GM18870 (cell line): ENCODE results near the gene PRDM5.

Source experiments
- ATAC-seq: cut with Tn5 transposase; IDR thresholded peaks from one replicate; pipeline ENCODE4 v1.9.1; 2021; ENCODE audit warnings: moderate library complexity; ENCODE audit not compliant: unreplicated experiment

PRDM5 gene

DNA sequence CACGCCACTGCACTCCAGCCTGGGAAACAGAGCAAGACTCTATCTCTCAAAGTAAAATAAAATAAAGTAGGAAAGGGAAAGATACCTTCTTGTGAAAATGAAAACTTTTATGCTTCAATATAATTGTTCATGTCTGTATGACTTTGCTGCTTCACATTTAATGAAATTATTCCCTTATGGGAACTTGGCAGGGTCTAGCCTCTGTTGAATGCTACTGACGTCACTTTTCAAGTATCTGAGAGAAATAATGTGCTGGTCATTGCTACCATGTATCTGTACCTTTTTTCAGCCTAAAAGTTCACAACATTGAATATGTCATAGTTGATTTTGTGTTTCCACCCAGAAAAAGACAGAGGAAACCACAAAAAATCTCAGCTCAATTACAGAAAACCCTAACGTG lies 65.2 kb downstream of the PRDM5 start:
- no peak for ATAC-seq

DNA sequence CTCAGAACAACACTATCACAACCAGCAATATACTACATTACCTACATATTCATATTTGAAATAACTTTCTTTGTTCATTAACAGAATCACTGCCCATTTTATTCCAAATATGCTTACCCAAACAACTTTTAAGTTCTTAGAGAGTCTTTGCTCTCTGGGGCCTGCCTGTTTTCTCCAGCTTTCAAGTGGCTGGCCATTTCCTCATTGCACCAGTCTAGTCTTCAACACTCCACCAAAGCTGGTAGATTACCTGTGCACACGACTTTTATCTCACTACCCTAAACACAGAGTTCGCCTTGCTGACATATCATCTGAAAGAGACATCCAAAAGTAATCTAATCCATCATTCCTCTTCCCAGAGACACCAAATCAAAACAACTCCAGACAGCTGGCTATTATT lies 66.2 kb downstream of the PRDM5 start:
- ATAC-seq = no peak

DNA sequence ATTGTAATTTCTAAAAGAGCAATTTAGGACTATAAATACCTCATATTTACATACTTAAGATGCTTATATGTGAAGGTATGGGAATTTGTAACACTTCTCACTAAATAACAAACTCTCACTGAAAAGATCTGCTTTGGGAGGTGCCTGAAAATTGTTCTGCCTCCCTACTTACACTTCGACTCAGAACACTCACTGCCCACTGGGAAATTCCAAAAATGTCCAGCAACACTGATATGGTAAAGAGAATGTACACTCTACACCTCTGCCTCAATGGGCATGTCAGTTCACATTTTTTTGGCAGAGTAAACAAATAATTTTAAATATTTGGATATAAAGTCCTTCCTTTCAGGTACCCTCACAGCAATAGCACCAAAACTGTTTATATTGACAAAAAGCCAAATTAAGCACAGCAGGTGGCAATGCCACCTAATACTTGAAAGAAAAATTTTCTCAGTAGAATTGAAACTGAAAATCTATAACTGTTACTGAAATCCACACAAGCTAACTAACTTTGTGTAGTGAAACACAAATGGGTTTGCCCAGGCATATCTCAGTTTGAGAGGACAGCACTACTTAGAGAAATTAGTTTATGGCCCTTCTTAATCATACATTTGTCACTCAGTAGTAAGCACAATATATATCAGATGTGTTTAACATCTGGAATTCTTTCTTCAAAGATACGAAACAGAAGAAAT lies 67.1 kb downstream of the PRDM5 start:
- ATAC-seq = peak; percentile 99

DNA sequence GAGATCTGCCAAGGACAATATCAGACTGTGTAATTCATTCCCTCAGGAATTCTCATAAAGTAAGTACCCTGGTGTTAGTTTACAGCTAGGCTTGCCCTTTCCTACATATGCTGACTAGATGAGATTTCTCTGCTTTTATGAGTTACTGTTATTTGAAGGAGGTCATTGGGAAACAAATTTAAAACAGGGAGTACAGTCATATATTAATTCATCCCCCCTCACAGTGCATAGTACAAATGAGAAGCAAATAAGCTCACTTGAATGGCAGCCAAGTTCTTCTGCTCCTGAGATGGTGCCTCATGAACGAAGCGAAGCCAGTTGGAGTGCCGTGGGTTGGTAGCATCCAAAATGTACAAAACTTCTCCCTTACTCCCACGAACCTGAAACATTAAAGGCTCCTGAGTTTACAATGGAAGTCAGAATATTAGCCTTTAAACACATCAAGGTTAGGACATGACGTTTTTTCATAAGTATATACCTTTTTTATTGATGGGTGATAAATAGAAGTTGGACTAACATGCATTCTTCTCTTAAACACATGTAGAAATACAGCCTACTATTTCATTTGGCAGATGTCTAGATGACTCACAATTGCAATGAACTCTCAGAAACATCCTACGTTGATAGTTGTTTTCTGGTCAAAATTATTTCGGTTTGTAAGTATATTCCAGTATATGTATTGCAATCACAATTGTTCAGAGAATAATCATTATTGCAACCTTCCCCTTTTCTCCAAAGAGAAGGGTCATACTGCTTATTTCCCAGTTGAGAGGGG lies 69.2 kb downstream of the PRDM5 start:
- ATAC-seq = no peak

DNA sequence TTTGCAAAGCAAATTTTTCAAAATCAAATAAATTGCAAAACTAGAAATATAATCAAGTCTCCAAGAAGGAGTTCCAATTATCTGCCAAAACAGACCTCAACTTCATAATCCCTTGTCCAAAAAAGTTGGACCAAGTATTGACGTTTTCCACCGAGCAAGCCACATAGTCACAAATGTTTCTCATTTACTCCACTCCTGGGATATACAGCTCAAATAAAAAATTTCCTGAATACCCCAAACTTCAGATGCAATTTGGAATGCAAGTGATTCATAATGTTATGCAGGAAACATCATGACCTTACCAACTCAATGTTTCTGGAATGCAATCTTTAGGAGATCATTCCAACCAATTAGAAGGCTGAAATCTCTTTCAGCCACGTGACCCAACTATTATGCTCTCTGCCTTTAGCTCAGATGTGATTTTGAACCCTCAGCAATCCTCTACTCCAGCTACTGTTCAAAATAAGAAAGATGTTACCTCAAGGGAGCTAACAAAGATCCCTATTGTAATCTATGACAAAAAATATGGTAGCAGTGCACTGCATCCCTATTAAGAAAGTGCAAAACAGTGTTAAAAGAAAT lies 72.4 kb downstream of the PRDM5 start:
- ATAC-seq = no peak

DNA sequence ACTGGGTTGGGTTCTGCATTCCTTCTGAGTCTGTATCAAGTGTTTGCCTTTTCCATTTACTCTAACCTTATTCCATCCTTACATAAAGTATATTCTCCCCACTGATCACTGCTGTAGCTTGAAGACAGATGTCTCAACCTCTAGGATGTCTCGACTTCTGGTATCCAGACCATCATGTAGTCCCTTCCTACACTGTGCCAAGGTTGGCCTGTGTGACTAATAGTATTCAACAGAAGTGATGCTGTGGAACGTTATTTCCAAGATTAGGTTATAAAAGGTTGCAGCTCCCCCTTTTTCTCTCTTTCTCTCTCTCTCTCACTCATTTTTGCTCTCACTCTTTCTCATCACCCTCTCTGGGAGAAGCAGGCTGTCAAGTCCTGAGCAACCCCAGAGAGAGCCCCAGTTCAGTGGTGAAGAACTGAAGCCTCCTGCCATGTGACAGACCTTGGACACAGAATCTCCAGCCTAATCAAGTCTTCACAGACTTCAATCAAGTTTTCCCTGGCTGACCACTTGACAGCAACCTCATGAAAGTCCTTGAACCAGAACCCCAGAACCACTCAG lies 75.4 kb downstream of the PRDM5 start:
- no peak for ATAC-seq

DNA sequence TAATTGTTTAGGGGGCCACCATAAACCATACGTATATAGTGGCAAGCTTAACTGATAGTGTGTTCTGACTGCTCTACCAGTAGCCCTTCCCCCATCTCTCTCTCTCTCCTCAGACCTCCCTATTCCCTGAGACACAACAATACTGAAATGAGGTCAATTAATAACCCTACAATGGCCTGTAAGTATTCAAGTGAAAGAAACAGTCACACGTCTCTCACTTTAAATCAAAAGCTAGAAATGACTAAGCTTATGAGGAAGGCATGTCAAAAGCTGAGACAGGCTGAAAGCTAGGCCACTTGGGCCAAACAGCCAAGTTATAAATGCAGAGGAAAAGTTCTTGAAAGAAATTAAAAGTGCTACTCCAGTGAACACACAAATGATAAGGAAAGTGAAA lies 78.0 kb downstream of the PRDM5 start:
- peak; percentile 97 for ATAC-seq

DNA sequence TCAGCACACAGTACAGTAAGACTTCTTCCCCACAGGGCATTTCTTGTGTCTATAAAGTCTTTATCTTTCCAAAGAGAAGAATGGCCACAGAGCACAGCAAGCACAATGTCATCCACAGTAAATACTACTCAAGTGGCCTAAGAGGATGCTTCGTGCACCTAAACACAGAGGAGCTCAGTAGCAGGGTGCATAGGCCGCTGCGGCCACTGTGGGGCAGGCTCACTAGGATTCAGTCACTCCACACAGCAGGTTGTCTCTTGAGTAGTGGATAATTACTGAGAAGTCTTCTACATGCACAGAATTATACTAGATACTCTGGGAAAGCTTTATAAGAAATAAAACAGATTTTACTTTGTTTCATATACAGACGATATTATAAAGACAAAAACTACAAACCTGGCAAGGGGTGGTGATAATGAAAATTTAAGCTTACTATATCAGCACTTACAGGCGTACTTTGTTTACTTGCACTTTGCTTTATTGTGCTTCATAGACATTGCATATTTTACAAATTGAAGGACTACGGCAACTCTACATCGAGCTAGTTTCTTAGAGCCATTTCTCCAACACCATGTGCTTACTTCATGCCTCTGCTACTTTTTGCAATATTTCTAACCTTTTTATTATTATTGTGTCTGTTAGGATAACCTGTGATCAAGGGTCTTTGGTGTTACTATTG lies 78.5 kb downstream of the PRDM5 start:
- ATAC-seq = no peak

DNA sequence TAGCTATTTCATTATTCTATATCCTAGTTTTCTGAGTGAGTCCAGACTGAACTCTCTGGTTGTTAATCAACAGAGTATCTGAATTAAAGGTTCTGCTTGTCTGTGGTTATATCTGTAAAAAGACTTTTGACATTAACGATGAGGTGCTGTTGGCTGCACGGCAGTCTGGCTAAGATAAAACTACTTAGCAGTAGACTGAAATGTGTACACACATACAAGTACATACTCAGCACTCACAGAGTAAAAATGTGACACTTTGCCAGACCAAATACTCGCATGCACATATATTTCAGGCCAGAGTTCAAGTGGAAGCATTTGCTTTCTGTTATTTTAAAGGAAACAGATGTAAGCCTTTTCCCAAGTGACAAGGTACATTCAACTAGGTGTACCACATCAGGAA lies 80.5 kb downstream of the PRDM5 start:
- no peak for ATAC-seq

DNA sequence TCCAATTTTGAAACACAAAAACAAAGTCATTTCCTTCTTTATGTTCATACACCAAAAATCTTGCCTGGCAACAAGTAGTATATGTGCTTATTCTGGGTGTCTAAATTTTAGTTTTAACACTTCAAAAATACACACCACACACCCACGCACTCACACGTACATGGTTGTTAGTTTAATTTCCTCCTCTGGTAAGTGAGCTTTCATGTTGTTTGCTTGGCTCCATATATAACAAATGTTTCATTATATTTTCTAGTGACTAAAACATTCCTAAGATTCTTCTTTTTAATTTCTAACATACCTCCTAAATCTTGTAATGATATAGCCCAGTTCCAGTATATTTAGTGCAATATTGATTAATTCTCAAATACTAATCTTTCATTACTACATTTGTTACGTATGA lies 80.9 kb downstream of the PRDM5 start:
- no peak for ATAC-seq

DNA sequence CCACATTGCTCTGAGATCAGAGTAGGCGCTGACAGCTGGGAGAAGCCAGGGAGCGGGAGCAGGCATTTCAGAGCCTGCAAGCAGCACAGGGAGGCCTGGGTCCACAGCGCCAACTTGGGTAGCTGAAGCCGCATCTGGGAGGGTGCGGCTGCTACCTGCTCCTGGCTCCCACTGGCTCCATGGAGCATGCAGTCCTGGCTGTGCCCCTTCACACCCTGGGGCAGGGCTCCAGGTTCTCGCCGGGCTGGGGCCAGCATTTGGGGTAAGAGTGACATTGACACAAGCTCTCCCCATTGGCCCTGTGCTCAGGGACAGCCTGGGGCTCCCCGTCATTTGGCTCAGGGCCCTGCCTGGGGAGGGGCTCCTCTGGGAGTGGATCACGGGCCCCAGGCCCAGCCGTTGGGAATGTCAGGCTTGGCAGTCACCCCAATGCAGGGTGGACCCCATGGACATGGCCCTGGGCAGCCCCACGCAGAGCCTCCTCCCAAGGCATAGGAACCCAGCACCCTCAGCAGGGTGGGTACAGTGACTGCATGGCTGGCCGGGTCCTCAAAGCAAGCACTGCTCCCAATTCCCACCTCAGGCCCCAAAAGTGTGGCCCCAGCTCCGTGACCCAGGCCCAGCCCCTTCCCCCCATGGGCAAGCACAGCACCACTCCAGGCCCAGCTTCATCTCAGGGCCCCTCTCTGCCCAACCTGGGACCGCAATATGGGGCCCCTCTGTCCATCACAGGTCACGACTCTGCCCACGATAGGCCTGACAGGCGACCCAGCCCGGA lies 82.4 kb downstream of the PRDM5 start:
- ATAC-seq = no peak

DNA sequence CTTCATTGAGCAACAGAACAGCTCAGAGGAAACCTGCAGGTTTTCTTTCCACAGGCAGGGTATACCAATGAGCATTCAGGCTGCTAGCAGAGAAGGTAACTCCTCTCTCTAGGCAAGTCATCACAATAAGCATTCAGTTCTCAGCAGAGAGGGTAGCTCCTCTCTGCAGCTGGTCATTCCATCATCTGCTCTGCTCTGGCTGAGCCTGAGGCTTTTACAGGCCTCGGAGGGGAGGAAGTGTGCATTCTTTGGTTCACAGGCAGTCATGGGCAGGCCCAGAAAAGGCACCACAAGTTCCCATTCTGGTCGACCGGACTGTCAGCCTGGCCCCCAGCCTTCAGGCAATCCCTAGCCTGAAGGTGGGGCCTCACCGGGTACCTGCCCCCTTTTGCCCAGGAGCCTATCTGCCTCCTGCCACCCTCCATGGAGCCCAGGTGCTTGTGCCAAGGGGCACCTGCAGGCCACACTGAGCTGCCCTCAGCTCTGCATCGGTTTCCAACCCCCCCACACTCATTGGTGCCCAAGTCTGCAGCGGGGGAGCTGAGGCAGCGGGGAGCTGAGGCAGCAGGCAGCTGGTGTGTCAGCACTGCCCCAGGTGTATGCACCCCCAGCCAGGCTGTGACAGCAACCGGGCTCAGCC lies 83.1 kb downstream of the PRDM5 start:
- ATAC-seq = no peak

DNA sequence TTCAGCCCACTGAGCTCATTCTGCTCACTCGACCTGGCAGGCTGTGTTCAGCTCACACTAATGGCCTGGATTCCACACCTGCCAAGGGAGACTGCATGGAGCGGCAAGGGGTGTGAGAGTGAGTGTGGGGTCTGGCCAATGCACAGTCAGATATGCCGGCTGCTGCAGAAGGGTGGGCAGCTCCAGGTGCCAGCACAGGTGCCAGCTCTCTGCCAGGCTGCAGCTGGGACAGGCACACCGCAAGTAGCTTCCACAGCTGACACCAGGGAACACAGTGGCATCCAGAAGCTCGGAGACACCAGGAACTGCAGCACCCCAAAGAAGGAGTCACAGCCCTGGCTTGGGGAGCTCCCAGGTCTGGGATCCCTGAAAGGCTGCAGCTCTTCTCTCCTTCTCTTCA lies 83.7 kb downstream of the PRDM5 start:
- no peak for ATAC-seq

DNA sequence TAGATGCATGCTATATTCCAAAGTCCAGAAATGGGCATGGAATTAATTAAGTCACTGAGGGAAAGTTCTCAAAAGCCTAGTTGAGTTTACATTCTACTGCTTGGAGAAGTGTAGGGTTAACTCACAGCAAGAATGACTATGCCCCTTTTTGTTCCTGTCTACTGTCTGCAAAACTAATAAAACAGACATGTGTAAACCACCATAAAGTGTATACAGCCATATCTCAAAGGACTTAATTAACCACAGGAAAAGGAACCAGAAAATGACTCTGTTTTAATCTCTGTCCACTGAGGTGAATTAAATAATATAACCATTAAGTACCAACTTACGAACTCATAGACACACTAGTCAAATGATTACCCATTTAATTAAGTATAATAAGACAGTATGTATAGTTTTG lies 84.9 kb downstream of the PRDM5 start:
- ATAC-seq = no peak

DNA sequence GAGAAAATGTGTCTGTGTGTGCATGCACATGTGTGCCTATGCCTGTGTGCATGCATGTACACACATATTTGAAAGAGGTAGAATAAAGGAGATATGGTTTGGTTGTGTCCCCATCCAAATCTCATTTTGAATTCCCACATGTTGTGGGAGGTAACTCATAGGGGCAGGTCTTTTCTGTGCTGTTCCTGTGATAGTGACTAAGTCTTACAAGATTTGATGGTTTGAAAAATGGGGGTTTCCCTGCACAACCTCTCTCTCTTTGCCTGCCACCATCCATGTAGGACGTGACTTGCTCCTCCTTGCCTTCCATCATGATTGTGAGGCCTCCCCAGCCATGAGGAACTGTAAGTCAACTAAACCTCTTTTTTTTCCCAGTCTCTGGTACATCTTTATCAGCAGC lies 87.2 kb downstream of the PRDM5 start:
- ATAC-seq = no peak

DNA sequence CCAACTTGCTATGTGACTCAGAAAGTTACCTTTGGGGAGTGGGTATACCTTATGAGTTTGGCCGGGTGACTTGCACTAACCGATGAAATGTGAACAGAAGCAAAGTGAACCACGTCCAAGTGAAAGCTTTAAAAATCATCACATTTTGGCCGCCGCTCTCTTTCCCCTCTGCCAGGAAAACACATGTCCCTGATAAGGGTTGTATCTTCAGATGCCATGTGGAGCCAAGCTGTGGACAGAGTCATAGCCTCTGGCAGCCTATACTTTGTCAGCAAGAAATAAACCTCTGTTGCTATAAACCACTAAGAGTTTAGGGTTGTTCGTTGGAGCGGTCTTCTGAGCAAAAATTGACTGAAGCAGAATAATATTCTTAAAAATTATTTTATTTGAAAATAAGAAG lies 92.3 kb downstream of the PRDM5 start:
- ATAC-seq = no peak

DNA sequence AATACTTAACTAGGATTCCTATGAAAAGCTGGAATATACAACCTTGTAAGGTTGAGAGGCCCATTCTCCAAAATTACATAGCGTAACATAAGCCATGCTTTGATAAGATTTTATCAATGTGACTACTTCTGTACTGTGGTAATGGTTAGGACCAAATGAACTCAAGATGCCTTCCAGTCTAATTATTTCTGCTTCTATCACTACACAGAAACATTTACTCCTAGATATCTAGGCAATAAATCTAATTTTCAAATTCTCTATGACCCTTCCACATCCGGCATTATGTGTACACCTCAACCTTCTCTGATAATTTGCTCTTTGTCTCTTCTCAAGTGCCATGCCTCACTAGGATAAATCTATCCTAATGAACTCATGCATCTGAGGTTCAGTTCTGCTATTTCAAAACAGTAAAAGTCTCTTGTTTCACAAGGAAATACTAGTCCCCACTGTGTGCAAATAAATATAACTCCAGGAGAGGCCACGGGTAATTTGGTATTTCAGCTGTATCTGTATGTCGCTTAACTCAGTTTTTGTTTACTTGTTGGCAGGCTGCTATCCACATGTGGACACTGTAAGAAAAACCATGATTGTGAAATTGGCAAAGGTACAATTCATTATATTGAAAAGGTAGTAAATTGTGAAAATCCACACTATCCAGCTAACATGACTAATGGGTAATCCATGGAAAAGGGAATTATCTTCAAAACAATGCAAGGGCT lies 93.3 kb downstream of the PRDM5 start:
- no peak for ATAC-seq

DNA sequence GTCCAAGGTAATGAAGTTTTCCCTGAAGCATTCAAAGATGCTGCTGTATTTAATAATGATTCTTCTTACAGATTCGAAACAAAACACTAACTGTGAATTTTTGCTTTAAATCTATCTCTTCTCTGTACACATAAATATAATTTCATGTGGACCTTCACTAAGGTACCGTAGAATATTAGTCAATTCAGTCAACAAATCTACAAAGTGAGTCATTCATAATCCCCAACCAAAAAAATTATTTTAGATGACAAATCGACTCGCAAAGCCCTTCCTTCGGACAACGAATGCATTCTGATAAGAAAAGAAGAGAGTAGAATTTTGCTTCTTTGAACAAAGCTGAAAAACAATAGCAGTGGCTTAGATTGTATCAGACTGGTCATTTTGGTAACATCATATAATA lies 95.7 kb downstream of the PRDM5 start:
- ATAC-seq = no peak

DNA sequence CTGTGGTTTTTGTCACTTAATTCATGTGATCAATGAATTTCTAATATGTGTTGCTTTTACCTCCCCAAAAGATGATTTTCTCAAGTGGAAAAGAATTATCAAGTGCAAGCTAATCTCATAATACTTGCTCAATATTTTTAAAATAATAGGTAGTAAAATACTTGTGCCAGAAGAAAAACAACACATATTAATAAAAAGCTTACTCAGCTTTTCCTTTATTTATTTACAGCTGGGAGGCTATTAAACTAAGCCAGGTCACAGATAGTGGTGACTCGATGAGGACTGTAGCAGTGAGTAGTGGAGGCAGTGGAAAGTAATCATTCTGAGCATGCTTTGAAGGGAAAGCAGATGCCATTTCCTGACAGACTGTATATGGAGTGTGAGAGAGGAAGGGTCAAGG lies 96.1 kb downstream of the PRDM5 start:
- no peak for ATAC-seq

DNA sequence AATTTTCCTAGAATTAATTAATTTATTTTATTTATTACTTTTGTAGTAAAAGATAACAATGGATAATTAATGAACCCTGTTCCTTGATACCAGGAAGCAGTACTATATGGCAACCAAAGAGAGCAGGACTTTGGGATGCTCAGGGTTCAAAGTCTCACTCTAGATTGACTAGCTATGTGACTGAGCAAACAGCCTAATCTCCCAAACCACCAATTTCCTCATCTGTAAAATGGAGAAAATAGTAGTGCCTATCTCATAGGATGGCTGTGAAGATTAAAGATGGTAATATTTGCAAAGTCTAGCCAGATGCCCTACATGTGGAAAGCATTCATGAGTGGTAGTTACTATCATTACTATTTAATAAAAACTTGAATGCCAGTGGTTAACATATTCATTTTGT lies 97.6 kb downstream of the PRDM5 start:
- no peak for ATAC-seq
